Right lung (tissue), 5 donors: Measurements from ENCODE around the gene SPDYC. TPM values are rescaled to one million over a fixed set of nuclear protein-coding genes. Genes with fewer than 3 reads are reported as not detected.
"Not testable (repeated sequence)": the region's sequence is repeated elsewhere in the genome, so short reads cannot be mapped to it uniquely, and the experiment has no call there.

Source experiments
- DNase-seq, 2 donors: peaks; one replicate each; pipeline ENCODE4 v3.0.0-alpha.2; 2013
- polyA plus RNA-seq, 5 donors: library from polyadenylated mRNA; unstranded; fragments of 120-200 nt; gene quantifications; one replicate each; pipeline versions ENCODE4 v1.2.1 to v1.2.3, GENCODE V29; 2013; ENCODE audit warnings: inconsistent platforms in 1 of 5, low replicate concordance in 1 of 5; ENCODE audit not compliant: insufficient read length in 5 of 5, insufficient read depth in 1 of 5

Gene SPDYC
- polyA plus RNA-seq, 5 donors: 0.10 TPM; not detected in 4

DNA sequence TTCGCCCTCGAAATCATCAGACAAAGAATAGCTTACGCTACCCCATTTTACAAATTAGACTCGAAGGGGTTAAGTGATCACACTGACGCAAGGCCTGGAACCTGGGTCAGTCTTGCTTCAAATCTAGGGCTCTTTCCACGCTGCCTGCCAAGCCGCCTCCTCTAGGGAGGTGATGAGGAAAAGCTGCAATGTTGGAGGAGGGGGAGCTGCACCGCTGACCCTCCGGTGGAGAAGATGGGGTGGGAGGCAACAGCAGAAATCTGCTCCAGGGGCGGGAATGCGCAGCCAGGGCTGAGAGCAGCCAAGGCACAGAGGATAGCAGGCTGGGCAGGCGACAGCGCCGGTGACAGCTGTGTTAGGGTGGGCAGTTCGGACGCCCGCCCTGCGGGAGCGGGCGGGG, 36.3 kb upstream of the SPDYC start:
- no peak for DNase-seq

DNA sequence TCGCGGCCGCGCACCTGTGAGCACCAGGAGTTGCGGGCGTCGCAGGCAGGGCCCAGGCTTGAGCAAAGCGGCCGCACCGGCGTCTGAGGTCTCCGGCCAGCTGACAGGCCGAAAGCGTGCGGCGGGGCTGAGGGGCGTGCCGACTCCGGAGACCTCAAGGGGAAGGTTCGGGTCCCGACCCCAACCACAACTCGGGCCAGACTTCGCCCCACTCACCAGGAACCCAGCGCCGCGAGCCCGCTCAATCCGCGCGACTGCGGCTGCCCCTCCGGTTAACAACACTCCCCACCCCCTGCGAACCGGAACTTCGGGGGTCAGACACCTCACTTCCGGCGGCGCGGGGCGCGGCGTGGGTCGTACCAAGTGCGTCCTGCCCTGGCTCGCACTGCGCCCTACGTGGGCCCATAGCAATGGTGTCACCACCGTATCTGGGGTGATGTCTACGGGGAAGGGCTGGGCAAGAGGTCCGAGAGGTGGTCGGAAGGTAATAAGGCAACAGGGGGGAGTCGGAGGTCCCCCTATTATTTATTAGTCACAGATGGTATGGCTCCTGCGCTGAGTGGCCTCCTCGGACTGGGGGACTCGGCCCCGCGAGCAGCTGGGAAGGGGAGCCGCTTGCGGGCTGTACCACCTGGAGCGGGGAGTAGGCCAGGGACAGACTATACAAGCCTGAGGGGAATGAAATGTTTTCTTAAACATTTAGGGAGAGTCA, 35.6 kb upstream of the SPDYC start, which contains the start of gene SYVN1:
Gene SYVN1 (minus strand): TSS at position 280 of the 712 bp plus-strand sequence. CDS start 918 bp downstream, outside the sequence.
- peak; percentile 94 to 96 for DNase-seq

DNA sequence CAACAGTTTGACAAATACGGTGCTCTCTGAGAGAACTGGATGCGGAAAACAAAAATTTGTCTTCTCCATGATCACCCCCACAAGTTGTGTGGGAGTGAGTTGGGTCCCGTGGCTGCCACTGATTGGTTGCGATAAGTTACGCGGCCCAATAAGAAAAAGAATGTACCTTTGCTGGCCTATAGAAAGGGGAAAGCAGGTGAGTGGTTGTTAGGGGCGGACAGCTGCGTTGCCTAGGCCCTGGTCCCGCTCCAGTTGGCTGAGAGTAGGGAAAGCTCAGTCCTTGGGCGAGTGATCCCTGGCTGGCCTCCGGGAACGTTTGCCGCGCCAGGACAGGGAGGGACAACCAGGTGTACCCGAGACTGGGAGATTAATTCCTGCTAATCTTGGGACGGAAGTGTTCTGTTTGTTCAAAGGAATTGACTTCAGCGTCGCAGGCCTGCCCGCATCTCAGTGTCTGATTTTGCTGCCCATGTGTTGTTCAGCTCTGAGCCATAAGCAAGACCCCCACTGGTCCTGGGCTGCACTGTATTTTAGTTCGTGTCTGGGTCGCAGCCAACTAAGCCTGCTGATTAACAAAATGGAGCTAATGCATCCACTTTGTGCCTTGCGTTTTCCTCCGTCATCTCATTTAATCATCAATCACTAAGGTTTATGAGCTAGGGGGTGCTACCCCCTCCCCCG, 34.9 kb upstream of the SPDYC start:
- peak in 1 of 2 donors; percentile 92 for DNase-seq

DNA sequence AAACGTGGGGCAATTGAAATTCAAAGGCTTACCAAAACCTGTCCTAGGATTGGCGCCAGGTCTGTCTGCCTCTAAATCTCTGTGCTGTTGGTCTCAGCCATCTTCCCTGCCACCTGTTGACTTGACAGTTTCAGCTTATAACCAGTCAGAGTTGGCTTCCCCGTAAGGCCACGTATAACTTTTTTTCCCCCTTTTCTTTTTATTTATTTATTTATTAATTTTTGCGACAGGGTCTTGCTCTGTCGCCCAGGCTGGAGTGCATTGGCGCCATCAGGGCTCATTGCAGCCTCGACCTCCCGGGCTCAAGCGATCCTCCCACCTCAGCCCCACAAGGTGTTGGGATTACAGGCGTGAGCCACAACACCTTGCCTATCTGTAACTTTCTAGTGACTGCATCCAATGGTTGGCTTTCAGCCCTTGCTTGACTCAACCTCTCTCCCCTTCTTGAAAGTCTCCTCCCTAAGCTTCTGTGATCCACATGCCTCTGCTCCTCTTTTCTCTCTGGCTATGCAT, 34.3 kb upstream of the SPDYC start:
- DNase-seq: no peak

DNA sequence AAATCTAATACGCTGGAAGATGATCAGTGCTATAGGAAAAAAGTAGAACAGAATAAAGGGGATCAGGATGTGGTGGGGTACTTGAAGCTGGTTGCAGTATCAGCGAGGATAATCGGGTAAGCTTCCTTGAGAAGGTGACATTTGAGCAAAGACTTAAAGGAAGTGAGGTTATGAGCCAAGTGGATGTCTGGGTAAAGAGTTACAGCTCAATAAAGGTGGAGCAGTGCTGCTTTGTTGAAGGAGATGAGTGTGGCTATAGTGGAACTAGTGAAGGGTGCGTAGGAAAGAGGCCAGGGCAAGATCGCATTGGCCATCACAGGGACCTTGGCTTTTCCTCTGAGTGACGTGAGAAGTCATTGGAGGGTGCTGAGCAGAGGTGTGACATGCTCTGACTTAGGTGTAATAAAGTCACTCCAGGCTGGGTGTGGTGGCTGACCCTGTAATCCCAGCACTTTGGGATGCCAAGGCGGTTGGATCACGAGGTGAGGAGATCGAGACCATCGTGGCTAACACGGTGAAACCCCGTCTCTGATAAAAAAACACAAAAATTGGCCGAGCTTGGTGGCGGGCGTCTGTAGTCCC, 33.4 kb upstream of the SPDYC start:
- no peak for DNase-seq

DNA sequence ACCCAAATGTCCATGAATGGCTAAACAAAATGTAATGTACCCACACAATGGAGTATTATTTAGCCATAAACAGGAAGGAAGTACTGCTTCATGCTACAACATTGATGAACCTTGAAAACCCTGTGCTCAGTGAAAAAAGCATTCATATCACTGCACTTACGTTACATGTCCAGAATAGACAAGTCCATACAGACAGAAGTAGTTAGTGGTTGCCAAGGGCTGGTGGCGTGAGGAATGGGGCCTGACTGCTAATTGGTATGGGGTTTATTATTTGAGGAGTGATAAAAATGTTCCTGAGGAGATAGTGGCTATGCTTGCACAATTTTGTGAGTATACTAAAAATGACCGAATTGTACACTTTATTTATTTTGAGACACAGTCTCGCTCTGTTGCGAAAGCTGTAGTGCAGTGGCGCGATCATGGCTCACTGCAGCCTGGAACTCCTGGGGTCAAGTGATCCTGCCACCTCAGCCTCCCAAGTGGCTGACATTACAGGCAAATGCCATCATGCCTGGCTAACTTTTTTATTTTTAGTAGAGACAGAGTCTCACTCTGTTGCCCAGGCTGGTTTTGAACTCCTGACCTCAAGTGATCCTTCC, 28.0 kb upstream of the SPDYC start:
- no peak for DNase-seq

DNA sequence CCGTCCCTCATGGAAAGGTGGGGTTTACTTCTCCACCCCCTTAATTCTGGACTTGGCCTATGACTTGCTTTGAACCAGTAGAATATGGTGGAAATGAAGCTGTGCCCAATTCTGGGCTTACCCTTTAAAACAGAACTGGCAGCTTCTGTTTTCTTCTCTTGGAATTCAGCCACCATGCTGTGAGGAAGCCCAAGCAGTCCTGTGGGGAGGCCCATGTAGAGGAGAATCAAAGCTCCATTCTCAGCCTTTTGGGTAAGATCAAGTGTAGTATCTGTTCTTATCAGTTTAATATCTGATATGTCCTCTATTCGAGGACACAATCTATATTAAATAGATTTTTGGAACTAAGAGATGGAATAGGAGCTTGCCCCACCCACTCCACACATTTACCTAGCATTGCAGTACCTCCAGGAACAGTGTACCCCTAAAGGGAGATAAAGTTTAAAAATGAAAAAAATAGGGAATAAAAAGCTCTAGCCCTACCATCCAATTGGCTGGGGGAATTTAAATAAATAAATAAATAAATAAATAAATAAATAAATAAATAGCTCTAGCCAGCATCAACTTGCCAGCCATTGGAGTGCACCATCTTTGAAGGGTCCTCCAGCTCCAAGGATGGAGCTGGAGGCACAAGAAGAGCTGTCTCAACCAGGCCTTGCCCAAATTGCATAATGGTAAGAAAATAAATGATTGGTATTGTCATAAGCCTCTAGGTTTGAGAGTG, 22.5 kb upstream of the SPDYC start:
- no peak for DNase-seq

DNA sequence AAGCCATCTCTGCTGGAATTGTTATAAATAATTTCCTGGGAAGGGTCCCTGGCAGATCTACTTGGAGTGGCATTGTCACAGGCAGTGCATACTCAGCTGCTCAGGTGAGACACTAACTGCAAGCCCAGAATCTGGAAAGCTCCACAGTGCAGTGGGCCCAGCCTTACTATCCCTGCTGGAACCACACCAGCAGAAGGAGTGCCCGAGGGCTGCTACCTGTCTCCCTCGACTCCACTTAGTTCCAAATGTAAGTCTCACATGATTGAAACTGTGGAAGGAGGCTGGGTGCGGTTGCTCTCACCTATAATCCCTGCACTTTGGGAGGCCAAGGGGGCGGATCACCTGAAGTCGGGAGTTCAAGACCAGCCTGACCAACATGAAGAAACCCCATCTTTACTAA, 21.4 kb upstream of the SPDYC start:
- no peak for DNase-seq

DNA sequence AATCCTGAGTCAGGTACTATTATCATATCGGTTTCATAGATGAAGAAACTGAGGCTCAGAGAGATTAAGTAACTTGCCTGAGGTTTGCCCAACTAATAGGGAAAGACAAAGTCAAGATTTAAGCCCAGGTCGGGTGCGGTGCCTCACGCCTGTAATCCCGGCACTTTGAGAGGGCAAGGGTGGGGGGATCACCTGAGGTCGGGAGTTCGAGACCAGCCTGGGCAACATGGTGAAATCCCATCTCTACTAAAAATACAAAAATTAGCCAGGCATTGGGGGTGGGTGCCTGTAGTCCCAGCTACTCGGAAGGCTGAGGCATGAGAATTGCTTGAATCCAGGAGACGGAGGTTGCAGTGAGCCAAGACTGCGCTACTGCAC, 19.9 kb upstream of the SPDYC start:
- not testable (repeated sequence) for DNase-seq

DNA sequence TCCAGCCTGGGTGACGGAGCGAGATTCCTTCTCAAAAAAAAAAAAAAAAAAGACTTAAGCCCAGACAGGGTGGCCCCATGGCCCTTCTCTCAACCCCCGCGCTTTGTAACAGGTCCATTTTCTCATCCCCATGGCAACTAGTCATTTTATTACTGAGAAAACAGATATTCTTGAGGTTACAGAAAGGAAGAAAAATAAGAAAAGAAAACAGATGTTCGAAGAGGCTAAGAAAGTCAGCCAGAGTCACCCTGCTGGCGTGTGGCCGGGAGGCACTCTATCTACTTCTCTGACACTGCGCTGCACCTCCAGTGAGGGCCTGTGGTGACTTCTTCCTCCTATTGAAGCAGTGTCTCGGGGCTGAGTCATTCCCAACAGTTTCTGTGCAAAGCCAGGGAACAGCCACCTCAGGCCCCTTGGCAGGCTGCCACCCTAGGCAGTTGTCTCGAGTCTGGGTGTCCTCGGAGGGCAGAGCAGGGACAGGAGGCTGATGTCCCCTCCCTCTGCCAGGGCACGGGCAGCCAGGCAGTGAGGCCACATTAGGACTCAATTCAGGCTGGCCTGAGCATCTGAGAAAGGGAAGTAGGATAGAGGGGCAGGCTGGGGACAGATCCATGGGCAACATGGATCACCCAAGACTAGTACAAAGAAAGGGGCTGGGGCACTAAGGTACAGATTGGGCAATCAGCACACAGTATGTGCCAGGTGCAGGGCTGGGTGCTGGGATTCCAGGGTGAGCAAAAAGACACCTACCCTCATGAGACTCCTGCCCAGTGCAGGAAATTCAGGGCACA, 19.3 kb upstream of the SPDYC start:
- DNase-seq: peak; percentile 17 to 24

DNA sequence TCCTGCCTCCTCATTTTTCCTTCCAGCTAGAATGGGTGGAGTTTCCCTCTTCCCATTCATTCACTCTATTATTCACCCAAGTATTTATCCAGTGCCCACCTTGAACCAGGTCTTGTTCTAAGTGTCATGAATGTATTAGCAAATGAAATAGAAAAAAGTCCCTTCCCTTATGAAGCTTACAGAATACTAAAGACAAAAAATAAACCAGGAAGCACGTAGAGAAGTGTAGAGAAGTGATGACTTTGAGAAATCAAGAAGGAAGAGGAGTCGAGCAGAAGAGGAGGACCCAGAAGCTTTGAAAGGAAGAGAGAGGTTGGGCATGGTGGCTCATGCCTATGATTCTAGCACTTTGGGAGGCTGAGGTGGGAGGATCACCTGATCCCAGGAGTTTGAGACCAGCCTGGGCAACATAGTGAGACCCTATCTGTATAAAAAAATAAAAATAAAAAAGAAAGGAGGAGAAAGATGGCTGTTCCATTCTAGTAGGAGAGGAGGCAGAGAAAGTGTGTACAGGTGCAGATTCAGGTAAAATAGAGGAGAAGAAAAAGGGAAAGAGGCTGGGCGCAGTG, 18.6 kb upstream of the SPDYC start:
- DNase-seq: no peak

DNA sequence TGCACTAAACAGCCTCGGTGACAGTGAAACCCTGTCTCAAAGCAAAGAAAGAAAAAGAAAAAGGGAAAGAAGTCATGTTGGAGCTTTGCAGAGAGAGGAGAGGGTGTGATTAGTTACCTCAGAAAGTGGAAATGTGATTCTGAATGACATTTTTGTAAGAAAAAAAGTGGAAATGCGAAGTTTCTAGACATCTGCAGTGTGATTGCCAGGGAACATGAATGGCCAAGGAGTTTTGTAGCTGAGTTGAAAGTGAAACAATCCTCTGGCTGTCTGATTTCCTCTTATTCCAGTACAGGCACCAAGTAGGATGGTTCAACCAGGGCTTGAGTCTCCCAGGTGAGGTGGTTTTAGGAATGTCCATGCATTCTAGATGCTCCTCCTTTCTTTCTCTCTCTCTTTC, 17.9 kb upstream of the SPDYC start:
- DNase-seq: no peak

DNA sequence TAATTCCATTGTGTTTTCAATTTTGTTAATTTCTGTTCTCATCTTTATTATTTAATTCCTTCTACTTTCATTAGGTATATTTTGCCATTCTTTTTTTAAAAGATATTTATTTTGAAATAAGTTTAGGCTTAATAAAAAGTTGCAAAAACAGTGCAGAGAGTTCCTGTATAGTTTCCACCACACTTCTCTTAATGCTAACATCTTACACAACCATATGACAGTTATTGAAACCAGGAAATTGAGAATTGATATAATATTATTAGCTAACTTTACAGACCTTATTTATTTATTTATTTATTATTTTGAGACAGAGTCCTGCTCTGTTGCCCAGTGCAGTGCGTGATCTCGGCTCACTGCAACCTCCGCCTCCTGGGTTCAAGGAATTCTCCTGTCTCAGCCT, 13.8 kb upstream of the SPDYC start:
- no peak for DNase-seq

DNA sequence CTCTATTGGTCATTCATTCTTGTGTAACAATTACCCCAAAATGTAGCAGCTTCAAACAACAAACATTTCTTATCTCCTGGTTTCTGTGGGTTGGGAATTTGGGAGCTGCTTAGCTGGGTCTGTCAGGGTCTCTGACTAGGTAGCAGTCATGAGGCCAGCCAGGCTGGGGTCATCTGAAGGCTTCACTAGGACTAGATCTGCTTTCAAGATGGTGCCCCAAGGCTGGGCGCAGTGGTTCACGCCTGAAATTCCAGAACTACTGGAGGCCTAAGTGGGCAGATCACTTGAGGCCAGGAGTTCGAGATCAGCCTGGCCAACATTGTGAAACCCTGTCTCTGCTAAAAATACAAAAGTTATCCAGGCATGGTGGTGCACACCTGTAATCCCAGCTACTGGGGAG, 13.1 kb upstream of the SPDYC start:
- DNase-seq: no peak

DNA sequence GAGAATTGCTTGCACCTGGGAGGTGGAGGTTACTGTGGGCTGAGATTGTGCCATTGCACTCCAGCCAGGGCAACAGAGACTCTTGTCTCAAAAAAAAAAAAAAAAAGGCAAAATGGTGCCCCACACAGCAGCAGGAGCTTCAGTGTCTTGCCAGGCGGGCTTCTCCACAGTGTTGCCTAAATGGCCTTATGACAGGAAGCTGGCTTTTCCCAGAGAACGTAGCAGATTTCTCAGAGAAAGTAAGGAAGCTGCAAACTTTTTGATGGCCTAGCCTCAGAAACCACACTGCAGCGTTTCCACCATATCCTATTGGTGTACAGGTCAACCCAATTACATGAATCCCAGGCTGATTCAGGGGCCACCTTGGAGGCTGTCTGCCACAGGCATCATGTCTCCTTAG, 12.7 kb upstream of the SPDYC start:
- no peak for DNase-seq

DNA sequence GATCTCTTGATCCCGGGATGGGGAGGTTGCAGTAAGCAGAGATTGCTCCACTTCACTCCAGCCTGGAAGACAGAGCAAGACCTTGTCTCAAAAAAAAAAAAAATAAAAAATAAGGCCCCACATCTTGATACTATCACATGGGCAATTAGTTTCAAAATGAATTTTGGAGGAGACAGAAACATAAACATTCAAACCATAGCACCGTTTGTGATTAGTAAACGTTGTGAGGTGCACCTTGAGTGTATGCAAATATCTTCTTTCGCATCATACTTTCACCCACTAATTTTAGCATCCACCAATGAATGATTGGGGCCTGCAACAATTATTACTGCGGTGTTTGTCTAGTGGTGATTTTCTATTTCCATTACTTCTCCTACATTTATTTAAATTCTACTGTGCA, 11.0 kb upstream of the SPDYC start:
- no peak for DNase-seq

DNA sequence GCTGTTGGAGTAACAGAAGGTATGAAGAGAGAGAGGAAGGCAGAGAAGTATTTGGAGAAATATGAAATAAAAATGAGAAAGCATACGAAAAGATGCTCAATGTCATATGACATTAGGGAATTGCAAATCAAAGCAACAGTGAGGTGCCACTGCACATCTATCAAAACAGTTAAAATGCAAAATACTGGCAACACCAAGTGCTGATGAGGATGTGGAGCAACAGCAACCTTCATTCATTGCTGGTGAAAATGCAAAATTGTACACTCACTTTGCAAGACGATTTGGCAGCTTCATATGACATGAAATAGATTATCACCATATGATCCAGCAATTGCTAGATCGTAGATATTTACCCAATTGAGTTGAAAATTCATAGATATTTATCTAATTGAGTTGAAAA, 9.4 kb upstream of the SPDYC start:
- DNase-seq: no peak

DNA sequence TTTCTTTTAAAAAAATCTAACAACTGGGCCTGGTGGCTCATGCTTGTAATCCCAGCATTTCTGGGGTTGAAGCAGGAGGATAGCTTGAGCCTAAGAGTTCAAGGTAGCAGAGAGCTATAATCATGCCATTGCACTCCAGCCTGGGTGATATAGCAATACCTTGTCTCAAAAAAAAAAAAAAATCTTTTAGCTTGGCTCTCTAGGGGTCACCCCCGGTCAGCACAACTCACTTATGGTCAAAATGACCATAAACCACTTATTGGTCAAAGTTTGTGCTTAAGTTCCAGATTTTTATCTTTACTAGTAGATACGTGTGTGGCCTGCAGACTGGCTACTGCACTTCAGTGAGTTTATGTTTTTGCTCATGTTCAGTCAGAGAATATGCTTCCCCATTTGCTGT, 6.3 kb upstream of the SPDYC start:
- no peak for DNase-seq

DNA sequence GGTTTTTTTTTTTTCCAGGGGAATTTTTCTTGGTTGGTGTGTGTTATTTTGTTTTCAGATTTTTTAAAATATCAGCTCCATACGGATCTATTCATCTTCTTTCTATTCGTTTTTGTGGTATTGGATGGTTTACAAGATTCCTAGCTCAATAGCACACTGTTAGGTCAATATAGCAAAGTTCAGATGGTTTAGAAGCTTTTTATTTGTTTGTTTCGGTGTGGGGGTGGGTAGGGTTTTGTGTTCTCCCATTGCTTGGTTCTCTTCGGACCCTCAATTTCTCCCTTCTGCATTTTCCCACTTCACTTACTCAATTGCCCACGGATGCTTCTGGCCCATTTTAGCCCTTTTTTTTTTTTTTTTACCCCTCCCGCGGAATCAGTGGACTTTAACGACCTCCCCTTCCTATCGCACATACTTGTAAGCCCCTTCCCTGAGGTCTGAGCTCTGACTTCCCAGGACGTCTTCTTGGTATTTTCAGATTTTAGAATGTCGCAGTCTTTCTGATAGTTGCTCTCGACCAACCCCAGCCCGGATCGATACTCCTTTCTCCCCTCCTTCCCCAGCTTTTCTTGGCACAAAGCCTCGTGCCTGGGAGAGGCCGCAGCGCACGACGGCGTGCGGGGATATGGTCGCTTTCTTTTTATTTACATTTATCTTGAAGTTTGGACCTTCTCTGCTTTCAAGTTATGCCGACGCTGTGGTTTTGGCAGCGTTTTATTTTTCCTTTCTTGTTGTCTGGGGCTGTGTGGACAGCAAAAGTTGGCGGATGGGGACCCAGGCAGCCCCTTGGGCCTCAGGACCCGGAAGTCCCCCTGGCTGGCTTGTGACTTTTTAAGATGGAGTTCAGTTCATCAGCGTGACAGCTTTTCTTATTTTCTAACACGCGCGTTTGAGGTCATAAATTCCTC, 4.4 kb upstream of the SPDYC start:
- peak in 1 of 2 donors; percentile 66 for DNase-seq

DNA sequence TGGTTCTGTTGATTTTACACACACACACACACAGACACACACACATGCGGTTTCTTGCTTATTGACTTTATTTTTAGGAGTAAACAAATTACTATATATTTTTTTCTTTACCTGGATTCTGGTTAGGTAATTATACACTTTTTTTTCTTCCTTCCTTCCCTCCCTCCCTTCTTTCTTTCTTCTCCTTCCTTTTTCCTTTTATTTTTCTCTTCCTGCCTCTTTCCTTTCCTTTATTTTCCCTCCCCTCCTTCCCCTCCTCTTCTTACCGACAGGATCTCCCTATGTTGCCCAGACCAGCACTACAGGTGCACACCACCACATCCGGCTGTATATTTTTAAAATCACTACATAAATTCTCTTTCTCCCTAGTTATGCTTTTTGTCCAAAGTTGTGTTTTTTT, 3.1 kb upstream of the SPDYC start:
- no peak for DNase-seq
